GM13976 (cell line): ENCODE data around the gene PPARD.

Source experiments
- DNase-seq: peaks from one replicate; pipeline ENCODE4 v3.0.0; 2012; ENCODE audit warnings: low spot score
- in situ Hi-C: fragments of 300-500 bp; cut with MboI; formaldehyde crosslinking; loops from one replicate; pipeline ENCODE4 v1.12.0; 2022; ENCODE audit warnings: low sequenced_read_pairs, mixed read lengths, inconsistent platforms; ENCODE audit not compliant: unreplicated experiment
- TF ChIP-seq, protein P1 (sequence below): IDR thresholded peaks from 2 replicates; pipeline ENCODE4 v1.5.1; 2012; ENCODE audit warnings: borderline replicate concordance, mild to moderate bottlenecking; ENCODE audit not compliant: insufficient read depth; ENCODE audit errors: extremely low read depth, missing control alignments, control extremely low read depth

Gene PPARD

DNA sequence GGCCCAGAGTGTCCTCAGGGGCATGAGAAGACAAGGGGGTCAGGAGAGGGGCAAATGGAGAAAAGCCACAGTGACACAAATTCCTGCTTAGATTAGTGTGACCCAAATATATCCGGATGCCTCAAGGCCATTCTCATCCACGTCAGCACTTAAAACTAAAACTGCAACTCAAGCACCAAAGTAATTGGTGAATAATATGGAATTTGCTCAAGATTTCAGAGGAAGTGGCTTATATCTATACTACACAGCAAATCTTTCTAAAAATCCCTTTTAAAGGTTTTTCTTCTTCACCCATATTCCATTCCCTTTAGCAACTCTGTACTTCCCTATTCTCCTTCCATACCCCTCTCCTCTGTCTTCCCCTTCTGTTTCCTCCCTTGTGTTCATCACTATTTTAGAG, 29.6 kb upstream of the PPARD start:
- no peak for DNase-seq
- TF ChIP-seq, protein P1, sequence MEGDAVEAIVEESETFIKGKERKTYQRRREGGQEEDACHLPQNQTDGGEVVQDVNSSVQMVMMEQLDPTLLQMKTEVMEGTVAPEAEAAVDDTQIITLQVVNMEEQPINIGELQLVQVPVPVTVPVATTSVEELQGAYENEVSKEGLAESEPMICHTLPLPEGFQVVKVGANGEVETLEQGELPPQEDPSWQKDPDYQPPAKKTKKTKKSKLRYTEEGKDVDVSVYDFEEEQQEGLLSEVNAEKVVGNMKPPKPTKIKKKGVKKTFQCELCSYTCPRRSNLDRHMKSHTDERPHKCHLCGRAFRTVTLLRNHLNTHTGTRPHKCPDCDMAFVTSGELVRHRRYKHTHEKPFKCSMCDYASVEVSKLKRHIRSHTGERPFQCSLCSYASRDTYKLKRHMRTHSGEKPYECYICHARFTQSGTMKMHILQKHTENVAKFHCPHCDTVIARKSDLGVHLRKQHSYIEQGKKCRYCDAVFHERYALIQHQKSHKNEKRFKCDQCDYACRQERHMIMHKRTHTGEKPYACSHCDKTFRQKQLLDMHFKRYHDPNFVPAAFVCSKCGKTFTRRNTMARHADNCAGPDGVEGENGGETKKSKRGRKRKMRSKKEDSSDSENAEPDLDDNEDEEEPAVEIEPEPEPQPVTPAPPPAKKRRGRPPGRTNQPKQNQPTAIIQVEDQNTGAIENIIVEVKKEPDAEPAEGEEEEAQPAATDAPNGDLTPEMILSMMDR = no peak
- in situ Hi-C loops = no loop called here

DNA sequence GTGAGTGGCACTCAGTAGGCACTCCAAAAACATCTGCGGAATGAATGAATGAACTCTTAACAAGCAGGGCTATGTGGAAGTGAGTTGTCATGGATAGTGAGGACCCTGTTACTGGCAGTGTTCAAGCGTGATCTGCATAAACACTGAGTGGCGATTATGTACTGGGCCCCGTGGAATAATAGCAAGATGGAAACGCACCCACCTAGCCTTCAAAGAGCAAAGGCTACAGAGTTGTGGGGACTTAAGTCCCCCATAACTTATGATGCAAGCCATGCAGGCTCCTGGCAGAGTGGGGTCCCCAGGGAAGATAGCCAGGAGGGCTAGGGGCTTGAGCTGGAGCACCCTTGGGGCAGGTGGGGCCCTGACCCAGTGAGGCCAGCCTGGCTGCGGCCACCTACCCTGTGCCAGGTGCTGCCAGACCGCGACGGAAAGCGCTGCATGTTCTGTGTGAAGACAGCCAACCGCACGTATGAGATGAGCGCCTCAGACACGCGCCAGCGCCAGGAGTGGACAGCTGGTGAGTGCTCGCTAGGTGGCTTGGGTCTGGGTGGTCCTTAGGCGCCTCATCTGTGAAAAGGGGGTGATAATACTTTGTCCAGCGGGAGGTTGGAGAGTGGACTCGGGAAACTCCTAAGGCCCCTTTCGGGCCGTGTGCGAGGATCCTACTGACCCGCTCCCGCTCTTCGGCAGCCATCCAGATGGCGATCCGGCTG, 24.7 kb upstream of the PPARD start:
- TF ChIP-seq, protein P1 = no peak
- in situ Hi-C loops = no loop called here
- DNase-seq = no peak

DNA sequence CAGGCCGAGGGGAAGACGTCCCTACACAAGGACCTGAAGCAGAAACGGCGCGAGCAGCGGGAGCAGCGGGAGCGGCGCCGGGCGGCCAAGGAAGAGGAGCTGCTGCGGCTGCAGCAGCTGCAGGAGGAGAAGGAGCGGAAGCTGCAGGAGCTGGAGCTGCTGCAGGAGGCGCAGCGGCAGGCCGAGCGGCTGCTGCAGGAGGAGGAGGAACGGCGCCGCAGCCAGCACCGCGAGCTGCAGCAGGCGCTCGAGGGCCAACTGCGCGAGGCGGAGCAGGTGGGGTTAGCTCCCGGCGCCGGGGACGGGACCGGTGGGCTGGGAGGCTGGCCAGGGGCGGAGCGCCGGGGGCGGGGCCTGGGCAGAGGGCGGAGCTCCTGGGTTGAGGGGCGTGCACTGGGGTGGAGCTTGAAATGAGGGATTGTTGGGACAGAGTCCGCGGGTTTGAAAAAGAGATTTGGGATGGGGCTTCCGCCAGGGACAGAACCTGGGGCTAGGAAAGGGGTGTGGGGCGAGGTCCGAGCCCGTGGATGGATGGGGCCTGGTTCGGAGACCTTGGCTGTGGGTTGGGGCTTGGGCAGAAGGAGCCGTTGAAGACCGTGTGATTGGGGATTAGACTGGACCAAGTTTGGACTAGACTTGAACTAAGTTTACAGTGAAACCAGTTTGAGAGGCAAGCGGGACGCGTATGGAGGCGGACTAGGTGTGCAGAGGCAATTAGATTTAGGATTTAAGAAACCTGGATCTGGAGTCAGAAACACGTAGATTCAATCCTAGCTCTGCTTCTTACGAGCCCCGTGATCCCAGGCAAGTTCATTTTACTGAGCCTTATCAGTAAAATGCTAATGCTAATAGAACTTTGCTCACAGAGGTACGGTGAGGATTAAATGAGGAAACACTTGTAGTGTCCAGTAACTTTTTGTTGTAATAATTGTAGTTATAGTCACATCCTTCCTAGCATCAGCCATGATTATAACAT, 23.9 kb upstream of the PPARD start:
- no peak for DNase-seq
- TF ChIP-seq, protein P1 = no peak
- in situ Hi-C loops = no loop called here

DNA sequence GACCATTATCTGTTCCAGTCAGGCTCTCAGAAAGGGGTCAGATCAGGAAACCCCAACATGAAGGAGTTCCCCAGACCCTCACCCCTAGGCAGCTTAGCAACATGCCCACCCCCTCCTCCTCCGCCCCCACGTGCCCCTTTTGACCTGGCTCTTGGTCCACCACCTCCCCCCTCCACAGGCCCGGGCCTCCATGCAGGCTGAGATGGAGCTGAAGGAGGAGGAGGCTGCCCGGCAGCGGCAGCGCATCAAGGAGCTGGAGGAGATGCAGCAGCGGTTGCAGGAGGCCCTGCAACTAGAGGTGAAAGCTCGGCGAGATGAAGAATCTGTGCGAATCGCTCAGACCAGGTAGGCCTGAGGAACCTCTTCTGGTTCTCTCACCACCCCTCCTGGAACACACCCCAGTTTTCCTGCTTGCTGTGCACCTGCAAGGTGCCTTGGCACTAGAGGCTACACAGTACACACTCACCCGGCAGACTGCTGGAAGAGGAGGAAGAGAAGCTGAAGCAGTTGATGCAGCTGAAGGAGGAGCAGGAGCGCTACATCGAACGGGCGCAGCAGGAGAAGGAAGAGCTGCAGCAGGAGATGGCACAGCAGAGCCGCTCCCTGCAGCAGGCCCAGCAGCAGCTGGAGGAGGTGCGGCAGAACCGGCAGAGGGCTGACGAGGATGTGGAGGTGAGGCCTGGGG, 22.9 kb upstream of the PPARD start:
- in situ Hi-C loops = no loop called here
- TF ChIP-seq, protein P1 = no peak
- DNase-seq = no peak

DNA sequence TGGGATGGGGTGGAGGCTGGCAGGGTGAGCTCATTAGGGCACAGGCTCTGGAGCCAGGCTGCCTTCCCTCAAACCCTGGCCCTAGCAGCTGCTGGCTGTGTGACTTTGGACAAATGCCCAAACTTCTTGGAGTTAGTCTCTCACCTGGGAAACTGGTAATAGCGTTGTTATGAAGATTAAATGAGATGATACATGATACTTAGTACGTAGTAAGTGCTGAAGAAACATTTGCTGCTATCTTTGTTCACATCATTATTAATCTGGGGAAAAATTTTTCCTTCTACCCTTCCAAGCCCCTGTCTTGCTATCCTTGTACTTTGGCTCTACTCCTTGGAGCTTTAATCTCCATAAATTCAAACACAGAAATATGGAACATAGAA, 22.3 kb upstream of the PPARD start:
- TF ChIP-seq, protein P1 = no peak
- in situ Hi-C loops = no loop called here
- no peak for DNase-seq

DNA sequence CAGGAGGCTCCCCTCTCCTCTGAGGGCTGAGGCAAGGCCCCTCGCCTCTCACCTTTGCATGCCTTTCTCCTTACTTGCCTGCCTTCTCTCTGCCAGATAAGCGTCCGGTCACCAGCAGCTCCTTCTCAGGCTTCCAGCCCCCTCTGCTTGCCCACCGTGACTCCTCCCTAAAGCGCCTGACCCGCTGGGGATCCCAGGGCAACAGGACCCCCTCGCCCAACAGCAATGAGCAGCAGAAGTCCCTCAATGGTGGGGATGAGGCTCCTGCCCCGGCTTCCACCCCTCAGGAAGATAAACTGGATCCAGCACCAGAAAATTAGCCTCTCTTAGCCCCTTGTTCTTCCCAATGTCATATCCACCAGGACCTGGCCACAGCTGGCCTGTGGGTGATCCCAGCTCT, 21.3 kb upstream of the PPARD start:
- DNase-seq = no peak
- in situ Hi-C loops = no loop called here
- TF ChIP-seq, protein P1 = no peak
